Smooth muscle cell (in vitro differentiated cells): ENCODE data around the gene SLC22A23. TPM values are rescaled to one million over a fixed set of nuclear protein-coding genes. Genes with fewer than 3 reads are reported as not detected.

Experiments
- DNase-seq: peaks from one replicate; lab custom pipeline; 2025; ENCODE audit not compliant: unreplicated experiment; lab: John Stamatoyannopoulos, UW
- H2AFZ ChIP-seq: fragments of 200-600 bp; sonication (generic); 2 replicates; pipeline ENCODE4 v1.6.0; 2016; ENCODE audit warnings: antibody characterized with exemption, low read depth, mild to moderate bottlenecking
- H3F3A ChIP-seq: fragments of 200-600 bp; sonication (generic); 2 replicates; pipeline ENCODE4 v1.6.0; 2017; ENCODE audit warnings: antibody characterized with exemption, low read depth
- H3K27ac ChIP-seq: fragments of 200-600 bp; sonication (generic); 2 replicates; pipeline ENCODE4 v1.5.1; 2016; ENCODE audit warnings: low read depth, mild to moderate bottlenecking
- H3K27me3 ChIP-seq: fragments of 200-600 bp; sonication (generic); 2 replicates; pipeline ENCODE4 v1.6.1; 2016; ENCODE audit warnings: low read depth, mild to moderate bottlenecking
- H3K36me3 ChIP-seq: fragments of 200-600 bp; sonication (generic); 2 replicates; pipeline ENCODE4 v1.5.1; 2016; ENCODE audit warnings: low read depth
- H3K4me1 ChIP-seq: fragments of 200-600 bp; sonication (generic); 2 replicates; pipeline ENCODE4 v1.5.1; 2016; ENCODE audit warnings: low read depth
- H3K4me2 ChIP-seq: fragments of 200-600 bp; sonication (generic); 2 replicates; pipeline ENCODE4 v1.6.0; 2016; ENCODE audit warnings: mild to moderate bottlenecking
- H3K4me3 ChIP-seq: fragments of 200-600 bp; sonication (generic); 2 replicates; pipeline ENCODE4 v1.5.1; 2016; ENCODE audit warnings: mild to moderate bottlenecking
- H3K79me2 ChIP-seq: fragments of 200-600 bp; sonication (generic); 2 replicates; pipeline ENCODE4 v1.6.0; 2016; ENCODE audit warnings: low read depth, mild to moderate bottlenecking
- H3K9ac ChIP-seq: fragments of 200-600 bp; sonication (generic); 2 replicates; pipeline ENCODE4 v1.6.0; 2016; ENCODE audit warnings: low read depth
- H3K9me3 ChIP-seq: fragments of 200-600 bp; sonication (generic); replicated peaks from 2 replicates; pipeline ENCODE4 v1.5.1; 2016; ENCODE audit warnings: low read depth
- H4K20me1 ChIP-seq: fragments of 200-600 bp; sonication (generic); 2 replicates; pipeline ENCODE4 v1.6.0; 2016; ENCODE audit warnings: low read depth
- CTCF ChIP-seq: fragments of 200-600 bp; sonication (generic); IDR thresholded peaks from 2 replicates; pipeline ENCODE4 v1.5.1; 2017; ENCODE audit warnings: borderline replicate concordance, mild to moderate bottlenecking, antibody characterized with exemption; ENCODE audit not compliant: insufficient read depth, poor library complexity, severe bottlenecking
- WGBS: methylation state at CpG from one replicate; pipeline ENCODE4 v1.1.7; 2016; ENCODE audit warnings: low lambda C conversion rate; 5-methylcytosine and 5-hydroxymethylcytosine counted together
- polyA plus RNA-seq: library from polyadenylated mRNA; unstranded; fragments of >200 nt; fragmentation: Nextera tagmentation; extraction: Ambion mirVana; gene quantifications from 2 replicates; pipeline ENCODE4 v1.2.1, GENCODE V29; 2016
- total RNA-seq: library from RNA; depleted of rRNA; stranded (reverse); fragments of >200 nt; gene quantifications from 2 replicates; pipeline ENCODE4 v1.2.3, GENCODE V29; 2014

Gene SLC22A23
- total and polyA plus RNA-seq, 2 experiments from 2014 or later = 1.6 to 3.8 TPM

DNA sequence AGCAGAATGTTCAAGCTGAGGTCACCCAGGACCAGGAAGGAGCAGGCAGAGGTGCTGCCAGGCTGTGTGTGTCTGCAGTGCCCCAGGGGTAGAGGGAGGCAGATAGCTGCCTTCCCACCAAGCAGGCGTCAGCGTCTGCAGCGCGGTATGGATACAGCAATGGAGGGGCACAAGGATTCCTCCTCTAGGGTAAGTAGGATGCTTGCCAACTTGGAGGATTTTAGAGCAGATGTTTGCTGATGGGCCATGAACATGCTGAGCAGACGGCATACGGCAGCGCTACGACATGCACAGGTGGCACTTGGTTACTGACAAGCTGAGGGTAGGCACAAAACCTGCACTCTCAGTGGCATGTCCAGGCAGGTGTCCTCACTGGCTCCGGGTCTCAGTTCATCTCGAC is 150.0 kb downstream of the SLC22A23 start:
- Histone ChIP-seq H3K9ac (no peak overlapping the region), H3K4me1 (no peaks in the 10 kb centered on the region)
- WGBS = 97% methylated on average over 10 of the region's 10 CpGs

DNA sequence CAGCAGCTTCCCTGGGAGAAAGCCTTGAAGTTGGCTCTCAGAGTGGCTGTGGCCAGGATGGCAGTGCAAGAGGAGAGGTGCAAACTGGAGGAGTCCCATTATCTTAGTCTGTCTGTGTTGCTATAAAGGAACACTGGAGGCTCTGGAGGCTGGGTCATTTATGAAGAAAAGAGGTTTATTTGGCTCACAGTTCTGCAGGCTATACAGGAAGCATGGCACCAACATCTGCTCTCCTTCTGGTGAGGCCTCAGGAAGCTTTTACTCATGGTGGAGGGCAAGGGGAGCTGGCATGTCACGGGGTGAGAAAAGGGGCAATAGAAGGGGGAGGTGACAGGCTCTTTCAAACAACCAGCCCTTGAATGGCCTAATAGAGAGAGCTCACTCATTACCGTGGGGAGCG is 151.0 kb downstream of the SLC22A23 start:
- no peak for DNase-seq

More for the DNA sequence above, 150.0 kb downstream of the SLC22A23 start:
- H3K27ac ChIP-seq = no peak overlapping the region
- no peaks in the 10 kb centered on the region for H3K36me3 ChIP-seq
- H3K27me3 ChIP-seq = peaks cover 4% of the 10 kb centered on the region
- TF ChIP-seq CTCF = no peak
- no peak overlapping the region for H2AFZ ChIP-seq
- no peak overlapping the region for H3K4me3 ChIP-seq
- H4K20me1 ChIP-seq = no peaks in the 10 kb centered on the region
- no peaks in the 10 kb centered on the region for H3K79me2 ChIP-seq
- no peaks in the 10 kb centered on the region for H3F3A ChIP-seq
- H3K9me3 ChIP-seq = no peaks in the 10 kb centered on the region
- H3K4me2 ChIP-seq = no peak overlapping the region
- DNase-seq = no peak

DNA sequence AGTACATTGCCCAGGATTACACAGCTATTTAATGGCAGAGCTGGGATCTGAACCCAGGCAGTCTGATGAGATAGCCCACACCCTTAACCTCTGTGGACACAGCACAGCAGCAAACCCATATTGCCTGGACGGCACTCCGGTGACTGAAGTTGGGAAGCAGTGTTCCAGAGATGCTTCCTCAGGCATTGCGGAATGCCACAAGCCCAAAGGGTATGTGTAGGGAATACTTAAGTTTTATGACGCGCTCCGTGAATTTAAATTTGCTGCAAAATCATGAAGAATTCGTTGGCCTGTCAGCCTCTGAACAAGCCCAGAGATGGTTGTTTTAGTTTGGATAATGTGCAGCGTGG is 151.7 kb downstream of the SLC22A23 start:
- H3K27ac ChIP-seq = no peak overlapping the region
- H3K9me3 ChIP-seq = no peaks in the 10 kb centered on the region
- H3K4me2 ChIP-seq = no peak overlapping the region
- H2AFZ ChIP-seq = no peak overlapping the region
- 96% methylated on average over 8 of the region's 8 CpGs for WGBS
- no peaks in the 10 kb centered on the region for H3K36me3 ChIP-seq
- TF ChIP-seq CTCF = no peak
- no peak overlapping the region for H3K9ac ChIP-seq
- H3K79me2 ChIP-seq = no peaks in the 10 kb centered on the region
- no peaks in the 10 kb centered on the region for H3F3A ChIP-seq
- no peaks in the 10 kb centered on the region for H4K20me1 ChIP-seq
- no peak for DNase-seq
- no peaks in the 10 kb centered on the region for H3K27me3 ChIP-seq
- H3K4me1 ChIP-seq = no peaks in the 10 kb centered on the region
- no peak overlapping the region for H3K4me3 ChIP-seq

More for the DNA sequence above, 151.0 kb downstream of the SLC22A23 start:
- peaks cover under 1% of the 10 kb centered on the region for H3K27me3 ChIP-seq
- H3K27ac ChIP-seq = no peak overlapping the region
- 100% methylated on average over 3 of the region's 3 CpGs for WGBS
- H3K4me1 ChIP-seq = no peaks in the 10 kb centered on the region
- H3K9ac ChIP-seq = no peak overlapping the region
- H4K20me1 ChIP-seq = no peaks in the 10 kb centered on the region
- H2AFZ ChIP-seq = no peak overlapping the region
- no peaks in the 10 kb centered on the region for H3K79me2 ChIP-seq
- no peaks in the 10 kb centered on the region for H3F3A ChIP-seq
- H3K4me2 ChIP-seq = no peak overlapping the region
- no peaks in the 10 kb centered on the region for H3K9me3 ChIP-seq
- TF ChIP-seq CTCF = no peak
- H3K4me3 ChIP-seq = no peak overlapping the region
- H3K36me3 ChIP-seq = no peaks in the 10 kb centered on the region

DNA sequence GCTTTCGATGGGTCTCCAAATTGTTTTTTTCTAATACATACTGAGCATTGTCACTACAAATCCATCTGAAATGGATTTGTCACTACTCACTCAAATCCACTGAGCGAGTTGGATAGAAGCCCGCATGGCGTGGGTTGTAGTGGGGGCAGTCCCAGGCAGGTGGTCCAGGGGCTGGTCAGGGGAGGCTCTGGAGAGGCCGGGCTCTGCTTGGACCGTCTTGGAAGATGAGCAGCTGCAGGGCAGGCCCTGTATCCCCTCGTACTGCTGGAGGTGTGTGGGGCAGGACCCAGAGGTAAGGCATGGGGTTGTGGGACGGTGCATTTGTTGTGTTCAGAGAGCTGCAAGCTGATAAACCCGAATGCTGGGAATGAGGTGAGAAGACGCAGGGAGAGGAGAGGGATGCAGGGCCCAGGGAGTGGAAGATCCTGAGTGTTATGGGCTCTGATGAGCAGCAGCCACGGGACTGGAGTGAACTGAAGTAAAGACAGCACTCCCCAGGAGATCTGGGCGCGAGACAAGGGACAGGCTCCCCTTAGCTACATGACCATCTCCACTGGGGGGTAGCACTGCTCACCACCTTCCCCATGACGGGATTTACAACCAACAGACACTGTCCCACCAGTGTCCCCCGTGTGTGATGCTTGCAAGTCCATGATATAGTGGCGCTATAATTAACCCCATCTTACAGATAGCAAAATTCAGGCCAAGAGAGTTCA is 152.2 kb downstream of the SLC22A23 start:
- DNase-seq = no peak
- no peaks in the 10 kb centered on the region for H3F3A ChIP-seq
- no peaks in the 10 kb centered on the region for H3K27me3 ChIP-seq
- no peak for TF ChIP-seq CTCF
- 94% methylated on average over 15 of the region's 16 CpGs for WGBS
- no peak overlapping the region for H3K4me2 ChIP-seq
- no peaks in the 10 kb centered on the region for H3K4me1 ChIP-seq
- H3K27ac ChIP-seq = no peak overlapping the region
- H4K20me1 ChIP-seq = no peaks in the 10 kb centered on the region
- H2AFZ ChIP-seq = no peak overlapping the region
- no peak overlapping the region for H3K9ac ChIP-seq
- H3K36me3 ChIP-seq = no peaks in the 10 kb centered on the region
- no peaks in the 10 kb centered on the region for H3K79me2 ChIP-seq
- no peaks in the 10 kb centered on the region for H3K9me3 ChIP-seq
- no peak overlapping the region for H3K4me3 ChIP-seq
